Measurements from ENCODE around the gene TPGS2.
A peak's percentile ranks its signal among the peaks of the same experiment; 100 is the strongest.

Gene TPGS2

DNA sequence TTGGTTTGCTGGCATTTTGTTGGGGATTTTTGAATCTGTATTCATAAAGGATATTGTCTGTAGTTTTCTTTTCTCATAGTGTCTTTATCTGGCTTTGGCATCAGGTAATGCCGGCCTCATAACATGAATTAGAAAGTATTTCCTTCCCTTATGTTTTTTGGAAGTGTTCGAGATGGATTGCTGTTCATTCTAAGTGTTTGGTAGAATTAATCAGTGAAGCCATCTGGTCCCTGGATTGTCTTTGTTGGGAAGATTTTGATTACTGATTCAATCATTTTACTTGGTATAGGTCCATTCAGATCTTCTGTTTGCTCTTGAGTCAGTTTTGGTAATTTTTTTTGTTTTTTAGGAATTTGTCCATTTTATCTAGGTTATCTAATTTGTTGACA lies 22.4 kb upstream of the TPGS2 start:
- no peak for DNase-seq (ENCODE audit: low read depth)
- TF ChIP-seq, protein P1, sequence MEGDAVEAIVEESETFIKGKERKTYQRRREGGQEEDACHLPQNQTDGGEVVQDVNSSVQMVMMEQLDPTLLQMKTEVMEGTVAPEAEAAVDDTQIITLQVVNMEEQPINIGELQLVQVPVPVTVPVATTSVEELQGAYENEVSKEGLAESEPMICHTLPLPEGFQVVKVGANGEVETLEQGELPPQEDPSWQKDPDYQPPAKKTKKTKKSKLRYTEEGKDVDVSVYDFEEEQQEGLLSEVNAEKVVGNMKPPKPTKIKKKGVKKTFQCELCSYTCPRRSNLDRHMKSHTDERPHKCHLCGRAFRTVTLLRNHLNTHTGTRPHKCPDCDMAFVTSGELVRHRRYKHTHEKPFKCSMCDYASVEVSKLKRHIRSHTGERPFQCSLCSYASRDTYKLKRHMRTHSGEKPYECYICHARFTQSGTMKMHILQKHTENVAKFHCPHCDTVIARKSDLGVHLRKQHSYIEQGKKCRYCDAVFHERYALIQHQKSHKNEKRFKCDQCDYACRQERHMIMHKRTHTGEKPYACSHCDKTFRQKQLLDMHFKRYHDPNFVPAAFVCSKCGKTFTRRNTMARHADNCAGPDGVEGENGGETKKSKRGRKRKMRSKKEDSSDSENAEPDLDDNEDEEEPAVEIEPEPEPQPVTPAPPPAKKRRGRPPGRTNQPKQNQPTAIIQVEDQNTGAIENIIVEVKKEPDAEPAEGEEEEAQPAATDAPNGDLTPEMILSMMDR (IDR thresholded peaks at IDR 0.05; ENCODE audit: low read length, missing control alignments): no peak
- H3K4me3 ChIP-seq (replicated peaks; ENCODE audit: low read depth, low read length): no peak overlapping the region

- DNase-seq (ENCODE audit: low read depth): peak; percentile 89
- TF ChIP-seq, protein P1 (IDR thresholded peaks at IDR 0.05; ENCODE audit: low read length, missing control alignments): no peak
- H3K4me3 ChIP-seq (replicated peaks; ENCODE audit: low read depth, low read length): no peak overlapping the region
These were observed 21.9 kb upstream of the TPGS2 start for GRCh38 chr18:36850527-36851201.

DNA sequence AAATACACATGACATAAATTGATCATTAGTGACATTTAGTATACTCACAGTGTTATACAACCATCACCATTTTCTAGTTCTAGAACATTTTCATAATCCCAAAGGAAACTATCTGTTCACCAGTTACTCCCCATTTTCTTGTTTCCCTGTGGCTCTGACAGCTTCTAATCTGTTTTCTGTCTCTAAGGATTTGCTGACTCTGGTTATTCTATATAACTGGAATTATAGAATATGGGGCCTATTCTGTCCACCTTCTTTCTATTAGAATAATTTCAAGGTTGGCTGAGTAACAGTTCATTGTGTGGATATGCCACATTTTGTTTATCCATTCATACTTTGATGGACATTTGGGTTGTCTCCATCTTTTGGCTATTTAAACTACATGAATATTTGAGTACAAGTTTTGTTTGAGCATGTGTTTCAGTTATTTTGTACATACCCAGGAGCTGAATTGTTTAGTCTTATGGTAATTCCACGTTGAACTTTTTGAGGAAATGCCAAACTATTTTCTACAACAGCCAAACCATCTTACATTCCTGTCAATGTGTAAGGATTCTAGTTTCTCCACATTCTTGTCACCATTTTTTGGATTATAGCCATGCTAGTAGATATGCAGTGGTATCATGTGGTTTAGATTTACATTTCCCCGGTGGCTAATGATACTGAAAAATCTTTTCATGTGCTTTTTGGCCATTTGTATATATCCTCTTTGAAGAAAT lies 20.6 kb upstream of the TPGS2 start:
- no peak overlapping the region for H3K4me3 ChIP-seq (replicated peaks; ENCODE audit: low read depth, low read length)
- peak; percentile 64 for DNase-seq (ENCODE audit: low read depth)
- TF ChIP-seq, protein P1 (IDR thresholded peaks at IDR 0.05; ENCODE audit: low read length, missing control alignments): no peak

- TF ChIP-seq, protein P1 (IDR thresholded peaks at IDR 0.05; ENCODE audit: low read length, missing control alignments): no peak
- no peak for DNase-seq (ENCODE audit: low read depth)
- no peak overlapping the region for H3K4me3 ChIP-seq (replicated peaks; ENCODE audit: low read depth, low read length)
These were observed 19.8 kb upstream of the TPGS2 start for GRCh38 chr18:36848609-36849008.

DNA sequence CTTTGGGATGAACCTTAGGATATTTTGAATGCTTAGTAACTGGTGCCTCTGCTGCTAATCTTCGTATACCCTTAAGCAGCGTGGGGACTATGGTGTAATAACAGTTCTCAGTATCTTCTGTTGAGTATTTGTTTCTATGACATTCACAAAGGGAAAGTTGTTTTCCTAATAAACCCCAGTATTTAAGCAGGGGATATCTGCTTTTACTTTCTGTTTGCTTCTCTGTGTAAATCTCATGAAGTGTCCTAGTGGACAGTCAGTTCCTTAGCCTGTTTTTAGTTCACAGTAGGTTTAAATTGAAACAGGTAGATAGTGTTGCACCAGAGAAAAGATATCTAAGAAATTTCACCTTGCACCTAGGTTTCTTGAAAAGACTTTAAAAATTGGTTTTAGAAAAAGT lies 15.0 kb upstream of the TPGS2 start:
- H3K4me3 ChIP-seq (replicated peaks; ENCODE audit: low read depth, low read length): no peak overlapping the region
- peak; percentile 10 for DNase-seq (ENCODE audit: low read depth)
- TF ChIP-seq, protein P1 (IDR thresholded peaks at IDR 0.05; ENCODE audit: low read length, missing control alignments): no peak

GRCh38 chr18:36843199-36843598 lies 14.4 kb upstream of the TPGS2 start:
- DNase-seq (ENCODE audit: low read depth): no peak
- no peak overlapping the region for H3K4me3 ChIP-seq (replicated peaks; ENCODE audit: low read depth, low read length)
- TF ChIP-seq, protein P1 (IDR thresholded peaks at IDR 0.05; ENCODE audit: low read length, missing control alignments): no peak
